Right lobe of liver (tissue), 4 donors: ENCODE results near the gene SEMA6B.

ENCODE experiments used
- POLR2A ChIP-seq: fragments of 450-650 bp; IDR thresholded peaks from one replicate; pipeline ENCODE4 v1.6.1; 2017; ENCODE audit warnings: antibody characterized with exemption, mild to moderate bottlenecking
- TF ChIP-seq, protein P1 (sequence below), 4 donors: fragments of 200-600 bp in 3 of 4; fragments of 450-650 bp in 1 of 4; IDR thresholded peaks; one replicate each; pipeline versions ENCODE4 v1.5.1 to v1.8.0; 2016 to 2022; ENCODE audit warnings: antibody characterized with exemption in 4 of 4, mild to moderate bottlenecking in 2 of 4
- donor health status: DM: no; HTN: no; CAD: no.
- donor health status: DM: no; HTN: no; CAD: no.
- donor health status: DM: no; HTN: yes; CAD: no.

DNA sequence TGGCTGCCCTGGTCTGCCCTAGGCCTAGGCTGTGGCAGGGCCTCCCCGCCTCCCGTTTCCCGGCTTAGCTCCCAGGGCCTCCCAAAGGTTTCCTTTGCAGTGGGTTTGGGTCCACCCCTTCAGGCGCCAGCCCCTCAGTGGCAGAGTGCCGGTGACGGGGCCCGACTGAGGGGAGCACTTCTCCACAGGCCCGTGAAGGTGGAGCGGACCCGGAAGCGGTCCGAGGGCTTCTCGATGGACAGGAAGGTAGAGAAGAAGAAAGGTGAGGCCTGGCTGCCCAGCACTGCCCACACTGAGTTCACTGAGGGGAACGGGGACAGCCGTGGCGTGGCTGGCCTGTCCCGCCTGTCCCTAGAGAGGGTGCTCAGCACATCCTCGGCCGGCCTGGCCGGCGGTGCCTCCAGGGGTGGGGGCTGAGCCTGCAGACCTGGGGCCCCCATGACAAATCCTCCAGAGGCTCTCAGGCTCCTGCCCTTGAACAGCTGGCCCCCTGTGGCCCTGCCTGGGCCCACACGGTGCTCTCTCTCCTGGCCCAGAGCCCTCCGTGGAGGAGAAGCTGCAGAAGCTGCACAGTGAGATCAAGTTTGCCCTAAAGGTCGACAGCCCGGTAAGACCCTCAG, 61.6 kb downstream of the SEMA6B start:
- TF ChIP-seq, protein P1, sequence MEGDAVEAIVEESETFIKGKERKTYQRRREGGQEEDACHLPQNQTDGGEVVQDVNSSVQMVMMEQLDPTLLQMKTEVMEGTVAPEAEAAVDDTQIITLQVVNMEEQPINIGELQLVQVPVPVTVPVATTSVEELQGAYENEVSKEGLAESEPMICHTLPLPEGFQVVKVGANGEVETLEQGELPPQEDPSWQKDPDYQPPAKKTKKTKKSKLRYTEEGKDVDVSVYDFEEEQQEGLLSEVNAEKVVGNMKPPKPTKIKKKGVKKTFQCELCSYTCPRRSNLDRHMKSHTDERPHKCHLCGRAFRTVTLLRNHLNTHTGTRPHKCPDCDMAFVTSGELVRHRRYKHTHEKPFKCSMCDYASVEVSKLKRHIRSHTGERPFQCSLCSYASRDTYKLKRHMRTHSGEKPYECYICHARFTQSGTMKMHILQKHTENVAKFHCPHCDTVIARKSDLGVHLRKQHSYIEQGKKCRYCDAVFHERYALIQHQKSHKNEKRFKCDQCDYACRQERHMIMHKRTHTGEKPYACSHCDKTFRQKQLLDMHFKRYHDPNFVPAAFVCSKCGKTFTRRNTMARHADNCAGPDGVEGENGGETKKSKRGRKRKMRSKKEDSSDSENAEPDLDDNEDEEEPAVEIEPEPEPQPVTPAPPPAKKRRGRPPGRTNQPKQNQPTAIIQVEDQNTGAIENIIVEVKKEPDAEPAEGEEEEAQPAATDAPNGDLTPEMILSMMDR (IDR thresholded peaks at IDR 0.05): no peak
- no peak for TF ChIP-seq POLR2A
